ENCODE measurements around the gene AMOT.

Gene AMOT

GRCh38 chrX:112835019-112835418 lies 5.6 kb downstream of the AMOT start:
- DNase-seq: no peak

GRCh38 chrX:112834031-112834845 lies 6.4 kb downstream of the AMOT start:
- DNase-seq: no peak

DNA sequence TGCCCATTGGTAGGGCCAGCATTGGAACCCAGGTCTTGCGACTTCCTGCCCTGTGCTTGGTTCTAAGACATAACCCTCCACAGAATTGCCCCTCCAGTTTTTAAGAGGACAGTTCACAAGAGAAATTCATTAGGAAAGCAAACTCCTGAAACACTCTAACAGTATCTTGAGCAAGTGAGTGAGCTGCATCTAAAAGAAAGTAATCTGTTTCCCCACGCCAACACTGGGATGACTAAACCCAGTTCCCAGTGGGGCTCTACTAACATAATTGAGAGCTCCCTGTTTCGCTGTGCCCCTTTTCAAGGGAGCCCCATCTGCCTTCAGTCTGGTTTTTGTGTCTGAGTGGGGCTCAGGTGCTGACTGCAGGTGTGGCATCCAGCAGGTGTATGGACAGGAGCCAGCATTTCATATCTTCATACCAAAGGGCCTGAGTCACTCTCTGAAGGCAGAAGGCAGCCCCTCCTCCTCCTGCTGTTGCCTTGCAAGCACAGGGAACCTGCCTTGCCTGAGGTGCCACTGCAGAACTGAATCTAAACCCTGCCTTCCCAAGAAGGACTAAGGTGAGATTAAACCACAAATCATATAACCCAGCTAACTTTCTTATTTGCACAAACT lies 8.0 kb downstream of the AMOT start:
- no peak for DNase-seq

DNA sequence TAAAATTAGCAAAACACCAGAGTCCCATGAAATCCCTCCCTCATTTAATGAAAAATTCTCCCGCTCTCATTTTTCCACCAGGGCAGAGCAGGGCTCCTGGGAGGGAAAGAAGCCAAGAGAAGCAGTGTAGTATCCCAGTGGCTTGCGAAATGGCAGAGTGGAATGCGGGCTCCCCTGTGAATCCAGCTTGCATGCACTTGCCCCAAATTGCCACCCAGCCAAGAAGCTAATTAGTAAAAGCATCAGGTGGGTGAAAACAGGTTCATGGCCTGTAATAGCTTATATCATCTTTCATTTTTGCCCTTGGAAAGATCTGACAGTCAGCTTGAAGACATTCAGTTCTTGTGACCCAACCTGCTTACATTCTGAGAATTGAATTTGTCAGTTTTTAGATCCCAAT lies 10.1 kb downstream of the AMOT start:
- no peak for DNase-seq

DNA sequence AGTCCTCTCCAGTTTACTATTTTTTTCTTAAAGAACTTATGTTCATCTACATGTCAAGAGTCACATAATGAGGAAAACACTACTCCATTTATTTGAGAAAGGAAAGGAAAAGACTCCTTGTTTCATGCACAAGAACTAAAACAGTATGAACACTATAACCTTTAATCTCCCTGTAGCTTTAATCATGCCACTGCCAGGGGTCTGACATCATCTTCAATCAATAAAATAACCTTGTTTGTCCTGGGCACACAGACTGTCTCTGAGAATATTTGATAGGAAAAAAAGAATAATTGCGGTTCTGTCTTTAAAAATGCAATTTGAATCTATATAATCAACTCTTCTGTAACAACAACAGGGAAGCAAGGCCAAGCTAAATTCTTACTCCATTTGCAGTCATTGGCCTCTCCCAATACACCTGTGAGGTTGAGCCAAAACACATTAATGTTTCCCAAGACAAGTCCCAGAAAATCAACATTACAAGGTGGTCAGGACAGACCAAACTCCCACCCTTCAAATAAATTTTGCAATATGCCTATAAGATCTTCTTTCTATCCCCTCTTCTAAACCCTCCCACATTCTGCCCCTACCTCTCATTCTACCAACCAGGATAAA lies 13.2 kb downstream of the AMOT start:
- DNase-seq: no peak

DNA sequence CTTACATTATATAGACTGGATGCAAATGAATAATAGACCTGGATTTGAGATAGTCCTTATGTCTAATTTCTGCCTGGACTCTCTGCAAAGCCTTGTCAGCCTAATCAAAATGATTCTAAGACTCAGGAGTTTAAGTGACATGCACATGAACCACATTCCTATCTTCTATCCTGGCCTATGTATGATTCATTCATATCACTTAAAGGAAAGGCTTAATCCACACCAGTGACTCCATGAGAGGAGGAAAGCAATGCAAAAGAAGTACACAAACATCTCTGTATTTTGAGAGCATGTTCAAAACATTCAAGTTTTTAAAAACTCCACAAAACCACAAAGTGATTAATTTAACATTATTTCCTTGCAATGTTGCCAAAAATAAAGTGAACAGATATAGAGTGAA lies 14.6 kb downstream of the AMOT start:
- DNase-seq: no peak

DNA sequence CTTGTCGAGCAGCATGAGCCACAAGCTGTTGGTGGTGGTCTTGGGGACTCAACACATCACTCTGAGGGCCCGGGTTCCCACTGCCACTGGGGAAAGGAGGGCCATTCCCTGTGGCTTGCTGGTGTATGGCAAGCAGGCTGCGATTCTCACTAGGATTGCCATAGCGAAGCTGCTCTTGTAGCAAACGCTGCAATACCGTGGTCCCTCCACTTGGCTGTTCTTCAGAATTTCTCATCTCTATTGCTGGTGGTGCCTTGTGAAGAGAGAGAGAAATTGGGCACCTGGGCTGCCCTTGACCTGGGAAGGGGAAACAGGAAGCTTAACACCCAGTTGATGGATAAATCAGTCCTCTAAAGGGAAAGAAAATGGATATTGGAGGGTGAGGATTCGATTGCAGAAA lies 17.7 kb downstream of the AMOT start:
- DNase-seq: no peak

- DNase-seq: no peak
Observed at GRCh38 chrX:112820364-112821268, 20.0 kb downstream of the AMOT start.

GRCh38 chrX:112819813-112820212 lies 20.8 kb downstream of the AMOT start:
- DNase-seq: no peak

- DNase-seq: no peak
Observed at GRCh38 chrX:112819008-112819640, 21.5 kb downstream of the AMOT start.

- DNase-seq: no peak
Observed at GRCh38 chrX:112818114-112819007, 22.3 kb downstream of the AMOT start.

DNA sequence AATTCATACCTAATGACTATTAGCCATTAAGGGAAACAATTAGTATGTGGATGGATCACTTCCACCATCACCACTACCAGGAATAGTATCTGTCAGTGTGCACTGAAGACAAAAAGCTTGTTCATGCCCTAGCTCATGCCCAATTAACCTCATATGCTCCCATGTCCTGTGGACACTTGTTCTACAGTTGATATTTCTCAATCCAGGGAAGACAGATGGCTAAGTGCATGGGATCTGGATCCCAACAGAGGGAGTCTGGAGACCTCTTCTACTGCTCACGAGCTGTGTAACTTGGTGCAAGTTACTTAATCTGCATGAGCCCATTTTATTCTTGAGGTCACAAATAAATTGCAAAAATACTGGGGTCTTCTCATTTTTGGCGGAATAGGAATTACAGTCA lies 23.7 kb downstream of the AMOT start:
- DNase-seq: no peak

- no peak for DNase-seq
Observed at GRCh38 chrX:112814496-112814895, 26.1 kb downstream of the AMOT start.

DNA sequence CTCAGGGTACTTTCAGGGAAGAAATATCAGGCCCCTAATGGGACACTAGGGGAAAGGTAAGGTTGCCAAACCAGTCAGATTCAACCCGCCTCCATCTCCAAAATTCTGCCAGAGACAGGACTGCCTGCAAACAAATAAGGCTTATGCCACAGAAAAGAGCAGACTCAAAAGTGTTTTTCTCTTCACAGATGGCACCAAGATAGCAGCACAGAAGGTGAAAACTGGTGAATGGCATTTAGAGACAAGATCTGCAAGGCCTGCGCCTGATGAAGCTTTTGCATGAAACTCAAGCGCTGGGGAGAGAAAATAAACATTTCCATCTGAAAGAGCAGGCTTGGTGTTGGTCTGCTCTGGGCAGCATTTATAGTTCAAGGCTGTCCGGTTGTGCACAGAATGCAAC lies 27.9 kb downstream of the AMOT start:
- no peak for DNase-seq

- DNase-seq: no peak
Observed at GRCh38 chrX:112808651-112809195, 31.9 kb downstream of the AMOT start.

DNA sequence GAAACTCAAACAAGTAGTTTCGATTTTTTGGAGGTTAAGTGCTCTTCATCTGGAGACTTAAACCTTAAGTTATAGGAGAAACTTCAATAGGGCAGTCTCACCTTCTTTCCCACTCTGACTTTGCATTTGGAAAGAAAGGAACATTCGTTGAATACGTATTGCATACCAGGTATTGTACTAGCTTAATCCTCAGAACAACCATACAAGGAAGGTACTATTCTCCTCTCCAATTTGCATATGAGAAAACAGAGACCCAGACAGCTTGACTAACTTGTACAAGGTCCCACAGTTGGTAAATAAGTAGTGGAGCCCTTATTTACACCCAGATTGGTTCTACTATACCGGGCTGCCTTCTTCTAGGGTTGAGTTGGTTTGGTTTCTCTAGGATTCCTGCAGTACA lies 32.6 kb downstream of the AMOT start:
- DNase-seq: no peak

- DNase-seq: no peak
Observed at GRCh38 chrX:112803060-112803459, 37.6 kb downstream of the AMOT start.

GRCh38 chrX:112802541-112802940 lies 38.1 kb downstream of the AMOT start:
- DNase-seq: no peak

GRCh38 chrX:112800971-112801775 lies 39.5 kb downstream of the AMOT start:
- DNase-seq: no peak

DNA sequence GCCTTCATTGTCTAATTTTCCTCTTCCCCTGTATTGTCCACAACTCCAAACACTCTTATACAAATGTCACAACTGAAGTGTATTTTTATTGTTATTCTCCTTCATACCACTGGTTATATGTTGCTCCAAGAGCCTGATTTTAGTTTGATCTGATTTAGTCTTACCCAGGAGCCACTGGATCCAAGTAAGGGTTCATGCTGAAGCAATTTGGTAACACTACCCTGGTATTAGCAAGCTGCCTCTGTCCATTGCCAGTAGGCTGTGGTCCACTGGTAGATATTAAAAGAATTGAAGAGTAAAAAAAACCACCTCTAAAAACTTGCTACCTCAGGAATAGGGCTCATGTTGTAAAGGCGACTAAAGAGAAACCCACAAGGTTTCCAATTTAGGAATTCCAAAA lies 41.2 kb downstream of the AMOT start:
- DNase-seq: no peak
